Endothelial cell of umbilical vein (primary cell): ENCODE data around the gene FAM163A. TPM values are rescaled to one million over a fixed set of nuclear protein-coding genes. Genes with fewer than 3 reads are reported as not detected.

ENCODE experiments used
- BruUV-seq: library from RNA; stranded (reverse); fragments of 400-500 nt; replicated peaks from 2 replicates; lab custom pipeline; 2021; lab: Mats Ljungman, UMichigan
- CTCF ChIA-PET: fragments of 300-600, 350-600 bp; sonication (Branson Sonifier 250); formaldehyde crosslinking; loops from one replicate; lab custom pipeline; 2021; ENCODE audit warnings: antibody characterized with exemption, inconsistent platforms; lab: Charles Lee
- POLR2A ChIA-PET: fragments of 300-600, 350-600 bp; sonication (Branson Sonifier 250); formaldehyde crosslinking; loops from one replicate; lab custom pipeline; 2021; ENCODE audit warnings: antibody characterized with exemption, inconsistent platforms; lab: Charles Lee
- DNase-seq: peaks from one replicate; pipeline ENCODE4 v3.0.0-alpha.2; 2011; ENCODE audit warnings: low read depth, low spot score
- FAIRE-seq: peaks from 2 replicates; lab custom pipeline; 2011; peaks lifted over from hg19 to GRCh38; lab: Jason Lieb, UNC
- H2AFZ ChIP-seq: 2 replicates; pipeline ENCODE4 v1.6.0; 2012; ENCODE audit warnings: low read depth, low read length, control low read depth, inconsistent platforms
- H3K27ac ChIP-seq: 2 replicates; pipeline ENCODE4 v1.5.1; 2011; ENCODE audit warnings: low read depth, mild to moderate bottlenecking, control low read depth, low read length, moderate library complexity; ENCODE audit not compliant: insufficient read depth
- H3K27me3 ChIP-seq, 2 experiments: 2 replicates each; pipeline versions ENCODE4 v1.6.0 to v1.6.1; 2011; ENCODE audit warnings: low read length in 2 of 2, mixed read lengths in 1 of 2; ENCODE audit not compliant: control insufficient read depth in 2 of 2, insufficient read depth in 2 of 2
- H3K36me3 ChIP-seq, 2 experiments: 2 replicates in 1 of 2; 3 replicates in 1 of 2; pipeline ENCODE4 v1.5.1; 2011; ENCODE audit warnings: low read length in 2 of 2, mild to moderate bottlenecking in 1 of 2, moderate library complexity in 1 of 2; ENCODE audit not compliant: control insufficient read depth in 2 of 2, insufficient read depth in 2 of 2; ENCODE audit errors: extremely low read depth in 1 of 2
- H3K4me1 ChIP-seq: 3 replicates; pipeline ENCODE4 v1.5.1; 2011; ENCODE audit warnings: mild to moderate bottlenecking, low read length; ENCODE audit not compliant: control insufficient read depth, insufficient read depth; ENCODE audit errors: extremely low read depth
- H3K4me2 ChIP-seq: 2 replicates; pipeline ENCODE4 v1.6.1; 2011; ENCODE audit warnings: low read length, control low read depth, mixed read lengths; ENCODE audit not compliant: insufficient read depth
- H3K4me3 ChIP-seq, 3 experiments: fragments of 200-600 bp in 1 of 3; sonication (generic), shearing (Covaris generic) in 1 of 3; replicated peaks in 1 of 3; 2 replicates each; pipeline ENCODE4 v1.5.1; 2011 to 2016; ENCODE audit warnings: control low read depth in 3 of 3, low read length in 3 of 3, mild to moderate bottlenecking in 2 of 3, inconsistent platforms in 1 of 3, low read depth in 1 of 3, moderate library complexity in 1 of 3; ENCODE audit not compliant: insufficient read depth in 1 of 3
- H3K79me2 ChIP-seq: 2 replicates; pipeline ENCODE4 v1.6.0; 2012; ENCODE audit warnings: low read length, inconsistent platforms; ENCODE audit not compliant: control insufficient read depth, insufficient read depth
- H3K9ac ChIP-seq: replicated peaks from 2 replicates; pipeline ENCODE3; 2011; ENCODE audit warnings: low read length, control low read depth; ENCODE audit not compliant: insufficient read depth; ENCODE audit errors: extremely low read depth
- H3K9me1 ChIP-seq: replicated peaks from 3 replicates; pipeline ENCODE4 v1.6.0; 2011; ENCODE audit warnings: mild to moderate bottlenecking, low read length; ENCODE audit not compliant: control insufficient read depth, insufficient read depth; ENCODE audit errors: extremely low read depth
- H3K9me3 ChIP-seq: replicated peaks from 2 replicates; pipeline ENCODE4 v1.5.1; 2012; ENCODE audit warnings: low read length, inconsistent platforms; ENCODE audit not compliant: control insufficient read depth, insufficient read depth
- H4K20me1 ChIP-seq: replicated peaks from 2 replicates; pipeline ENCODE3; 2011; ENCODE audit warnings: mild to moderate bottlenecking, low read length; ENCODE audit not compliant: control insufficient read depth, insufficient read depth; ENCODE audit errors: extremely low read depth
- CTCF ChIP-seq, 2 donors: IDR thresholded peaks; 1 replicate in 1 of 2; 2 replicates in 1 of 2; pipeline ENCODE4 v1.5.1; 2011; ENCODE audit warnings: low read length in 2 of 2, mild to moderate bottlenecking in 2 of 2, moderate library complexity in 2 of 2, control low read depth in 1 of 2, inconsistent platforms in 1 of 2, low read depth in 1 of 2; ENCODE audit not compliant: insufficient read depth in 1 of 2; ENCODE audit errors: extremely low read depth in 1 of 2
- EZH2 ChIP-seq: IDR thresholded peaks from 2 replicates; pipeline ENCODE4 v1.6.1; 2012; ENCODE audit warnings: borderline replicate concordance, low read depth, mild to moderate bottlenecking, moderate library complexity, low read length, inconsistent platforms; ENCODE audit not compliant: severe bottlenecking
- FOS ChIP-seq: IDR thresholded peaks from 2 replicates; pipeline ENCODE4 v1.6.1; 2011; ENCODE audit warnings: mild to moderate bottlenecking, low read length, moderate library complexity, borderline replicate concordance; ENCODE audit not compliant: insufficient read depth
- GATA2 ChIP-seq: IDR thresholded peaks from 2 replicates; pipeline ENCODE4 v1.7.0; 2011; ENCODE audit warnings: low read depth, mild to moderate bottlenecking, moderate library complexity, mixed read lengths, low read length; ENCODE audit not compliant: insufficient read length, insufficient read depth
- JUN ChIP-seq: IDR thresholded peaks from 2 replicates; pipeline ENCODE4 v1.6.1; 2011; ENCODE audit warnings: borderline replicate concordance, low read depth; ENCODE audit not compliant: insufficient read length, insufficient read depth
- MAX ChIP-seq: IDR thresholded peaks from 2 replicates; pipeline ENCODE4 v1.6.1; 2011; ENCODE audit not compliant: insufficient read depth, insufficient read length
- MYC ChIP-seq: IDR thresholded peaks from one replicate; pipeline ENCODE4 v1.6.1; 2011; ENCODE audit warnings: mild to moderate bottlenecking, low read depth, low read length
- POLR2A ChIP-seq: IDR thresholded peaks from 2 replicates; pipeline ENCODE4 v1.6.1; 2012; ENCODE audit warnings: low read depth, mild to moderate bottlenecking, control low read depth, low read length
- POLR2AphosphoS5 ChIP-seq: IDR thresholded peaks from 2 replicates; pipeline ENCODE4 v1.6.1; 2012; ENCODE audit warnings: low read depth, mild to moderate bottlenecking, control low read depth, low read length, moderate library complexity; ENCODE audit not compliant: insufficient read depth
- dilution Hi-C: fragments of 300-500 bp; cut with MboI; formaldehyde crosslinking; loops from one replicate; pipeline ENCODE4 v1.15.0; 2019; ENCODE audit warnings: low sequenced_read_pairs; ENCODE audit not compliant: extremely low pct_ligation_motif_present
- intact Hi-C: fragments of 100-400 bp; cut with micrococcal nuclease; formaldehyde crosslinking; loops from one replicate; pipeline ENCODE4 v1.10.0; 2022
- polyA plus RNA-seq, 4 experiments: library from polyadenylated mRNA; depleted of rRNA in 3 of 4; stranded (reverse) in 3 of 4; unstranded in 1 of 4; fragments of >200 nt; gene quantifications; 2 replicates each; pipeline versions ENCODE4 v1.2.1 to v1.2.3, GENCODE V29; 2011 to 2012; ENCODE audit warnings: missing spikeins in 1 of 4
- total RNA-seq: library from RNA; stranded (reverse); gene quantifications from 2 replicates; pipeline ENCODE4 v1.2.3, GENCODE V29; 2021

The FAM163A gene
- total and polyA plus RNA-seq, 2 donors (not counting 3 experiments of a cell fraction or from before 2014, with no cell fraction given), result not detected

GRCh38 chr1:179808503-179808902, 65.4 kb downstream of the FAM163A start:
- dilution Hi-C loops (no loop called here), intact Hi-C loops (no loop called here)
- TF ChIP-seq MAX (no peak), FOS (no peak), EZH2 (no peak), JUN (no peak), POLR2A (no peak), CTCF (IDR thresholded peaks at IDR 0.05; ENCODE audit: extremely low read depth in 1 of 2, insufficient read depth in 1 of 2, low read depth in 1 of 2, low read length in 2 of 2) (no peak), GATA2 (no peak), MYC (no peak), POLR2AphosphoS5 (no peak)
- ChIA-PET CTCF (interaction anchor here (2.4 to 20.1 kb wide), 4 partner anchors 10 to 100 kb away, joined by 13 to 1591 read pairs (median 29); no protein-coding TSS in a partner anchor), POLR2A (no interaction called here)
- Histone ChIP-seq H2AFZ (no peak overlapping the region), H3K4me3 (no peak overlapping the region), H3K27ac (no peak overlapping the region), H4K20me1 (no peaks in the 10 kb centered on the region), H3K27me3 (peaks cover 2 to 10% of the 10 kb centered on the region in 2 experiments), H3K36me3 (no peaks in the 10 kb centered on the region), H3K79me2 (no peaks in the 10 kb centered on the region), H3K9ac (no peak overlapping the region), H3K4me2 (no peak overlapping the region), H3K9me1 (no peaks in the 10 kb centered on the region), H3K9me3 (no peaks in the 10 kb centered on the region), H3K4me1 (no peaks in the 10 kb centered on the region)
- BruUV-seq, result no TSS peak
- no peak for DNase-seq
- no peak for FAIRE-seq
